Stimulated activated CD8-positive, alpha-beta memory T cell treated with anti-CD3 and anti-CD28 coated beads, Interleukin-15, amount 100 ng/mL, for 48 hours (primary cell): Measurements from ENCODE around the gene ARHGDIG.

ENCODE experiments used
- DNase-seq, 2 donors: peaks; one replicate each; pipeline ENCODE4 v3.0.0-alpha.2; 2020; ENCODE audit warnings: low read depth in 2 of 2

ARHGDIG gene

GRCh38 chr16:297832-298231 is 17.4 kb downstream of the ARHGDIG start:
- no peak for DNase-seq

GRCh38 chr16:301235-301634 is 20.8 kb downstream of the ARHGDIG start:
- no peak for DNase-seq

- no peak for DNase-seq
Measured at GRCh38 chr16:301950-302349, 21.6 kb downstream of the ARHGDIG start.

- no peak for DNase-seq
Measured at GRCh38 chr16:303760-304505, 23.5 kb downstream of the ARHGDIG start.

- DNase-seq = no peak
Measured at GRCh38 chr16:305916-306626, 25.7 kb downstream of the ARHGDIG start.

- DNase-seq = no peak
Measured at GRCh38 chr16:306911-307370, 26.6 kb downstream of the ARHGDIG start.

- DNase-seq = no peak
Measured at GRCh38 chr16:307691-308312, 27.4 kb downstream of the ARHGDIG start.

- no peak for DNase-seq
Measured at GRCh38 chr16:309476-309875, 29.1 kb downstream of the ARHGDIG start.

- no peak for DNase-seq
Measured at GRCh38 chr16:311725-312124, 31.3 kb downstream of the ARHGDIG start.

- no peak for DNase-seq
Measured at GRCh38 chr16:314351-314750, 34.0 kb downstream of the ARHGDIG start.

GRCh38 chr16:314795-315299 is 34.5 kb downstream of the ARHGDIG start:
- no peak for DNase-seq

- no peak for DNase-seq
Measured at GRCh38 chr16:316741-317464, 36.5 kb downstream of the ARHGDIG start.

- DNase-seq = no peak
Measured at GRCh38 chr16:317583-317982, 37.2 kb downstream of the ARHGDIG start.

- DNase-seq = no peak
Measured at GRCh38 chr16:318628-319027, 38.2 kb downstream of the ARHGDIG start.

GRCh38 chr16:320206-320605 is 39.8 kb downstream of the ARHGDIG start:
- no peak for DNase-seq

- no peak for DNase-seq
Measured at GRCh38 chr16:321532-321931, 41.1 kb downstream of the ARHGDIG start.

GRCh38 chr16:322476-323143 is 42.2 kb downstream of the ARHGDIG start:
- DNase-seq = no peak

GRCh38 chr16:324201-324450 is 43.7 kb downstream of the ARHGDIG start:
- no peak for DNase-seq

GRCh38 chr16:324451-325334 is 44.3 kb downstream of the ARHGDIG start:
- peak in 1 of 2 donors; percentile 43 for DNase-seq

GRCh38 chr16:325375-326145 is 45.2 kb downstream of the ARHGDIG start:
- no peak for DNase-seq
